GM18519 (cell line): ENCODE data around the gene NEU2.
"Not testable (repeated sequence)": the region's sequence is repeated elsewhere in the genome, so short reads cannot be mapped to it uniquely, and the experiment has no call there.

Experiments
- ATAC-seq: cut with Tn5 transposase; IDR thresholded peaks from one replicate; pipeline ENCODE4 v1.9.1; 2021; ENCODE audit warnings: mild to moderate bottlenecking, moderate library complexity; ENCODE audit not compliant: unreplicated experiment, low FRiP score

Gene NEU2

DNA sequence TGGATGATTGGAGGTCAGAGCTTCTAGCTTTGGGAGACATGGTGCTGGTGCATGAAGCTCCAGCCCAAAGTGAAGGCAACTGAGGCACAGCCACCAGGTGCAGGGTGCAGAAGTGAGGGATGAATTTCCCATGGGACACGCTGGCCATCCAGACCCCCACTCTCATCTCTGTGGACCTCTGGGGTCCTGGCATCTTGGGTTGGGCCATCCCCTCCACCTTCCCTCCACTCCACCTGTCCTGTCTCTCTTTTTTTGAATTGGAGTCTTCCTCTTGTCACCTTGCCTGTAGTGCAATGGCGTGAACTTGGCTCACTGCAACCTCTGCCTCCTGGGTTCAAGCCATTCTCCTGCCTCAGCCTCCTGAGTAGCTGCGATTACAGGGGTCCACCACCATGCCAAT lies 22.8 kb upstream of the NEU2 start:
- no peak for ATAC-seq

DNA sequence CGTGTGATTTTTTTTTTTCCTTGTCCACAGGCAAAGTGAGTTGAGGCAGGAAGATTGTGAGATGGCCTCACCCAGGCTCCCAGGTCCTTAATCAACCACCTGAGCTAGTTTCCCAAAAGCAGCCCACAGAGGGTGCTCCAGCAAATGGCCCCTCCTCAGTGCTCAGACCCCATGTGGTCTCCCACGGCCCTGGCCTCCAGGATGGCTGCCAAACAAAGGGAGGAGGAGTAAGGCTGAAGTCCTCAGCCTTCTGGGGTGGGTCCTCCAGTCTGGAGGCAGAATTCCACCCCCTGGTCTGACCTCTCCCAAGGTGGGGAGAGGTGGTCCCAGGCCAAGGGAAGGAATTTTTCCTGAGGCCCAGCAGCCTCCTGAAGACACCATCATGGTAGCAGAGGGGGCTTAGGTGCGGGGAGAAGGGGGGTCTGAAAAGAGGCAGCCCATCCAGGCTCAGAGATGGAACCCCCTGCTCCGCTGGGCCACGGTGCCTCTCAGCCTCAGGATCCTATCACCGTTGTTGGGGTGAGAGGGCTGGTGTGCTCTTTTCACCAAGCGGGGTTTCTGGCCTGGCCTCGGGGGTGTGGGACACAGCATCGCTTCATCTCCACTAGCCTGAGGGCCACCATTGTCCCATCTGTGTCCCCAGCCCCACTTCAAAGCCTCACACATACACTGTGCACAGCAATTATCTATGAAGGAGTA lies 21.8 kb upstream of the NEU2 start:
- no peak for ATAC-seq

- ATAC-seq: no peak
These were observed 21.2 kb upstream of the NEU2 start for GRCh38 chr2:233011268-233011650.

DNA sequence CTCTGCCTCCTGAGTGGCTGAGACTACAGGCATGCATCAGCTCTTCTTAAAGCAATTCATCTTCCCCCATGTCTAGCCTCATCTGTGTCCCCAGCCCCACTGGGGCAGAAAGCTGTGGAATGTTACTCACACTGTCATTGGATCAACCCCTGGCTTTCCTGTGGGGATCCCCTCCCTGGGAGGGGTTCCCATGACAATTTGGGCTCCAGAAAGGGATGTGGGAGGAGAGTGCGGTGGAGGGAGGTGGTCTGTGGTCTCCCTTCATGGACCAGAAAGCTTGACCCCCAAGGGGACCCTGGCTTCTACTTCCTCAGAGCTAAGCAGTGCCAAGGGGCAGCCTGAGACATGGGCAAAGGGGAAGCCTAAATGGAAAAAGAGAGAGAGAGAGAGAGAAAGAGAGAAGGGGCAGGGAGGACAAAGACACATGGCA lies 20.8 kb upstream of the NEU2 start:
- no peak for ATAC-seq

DNA sequence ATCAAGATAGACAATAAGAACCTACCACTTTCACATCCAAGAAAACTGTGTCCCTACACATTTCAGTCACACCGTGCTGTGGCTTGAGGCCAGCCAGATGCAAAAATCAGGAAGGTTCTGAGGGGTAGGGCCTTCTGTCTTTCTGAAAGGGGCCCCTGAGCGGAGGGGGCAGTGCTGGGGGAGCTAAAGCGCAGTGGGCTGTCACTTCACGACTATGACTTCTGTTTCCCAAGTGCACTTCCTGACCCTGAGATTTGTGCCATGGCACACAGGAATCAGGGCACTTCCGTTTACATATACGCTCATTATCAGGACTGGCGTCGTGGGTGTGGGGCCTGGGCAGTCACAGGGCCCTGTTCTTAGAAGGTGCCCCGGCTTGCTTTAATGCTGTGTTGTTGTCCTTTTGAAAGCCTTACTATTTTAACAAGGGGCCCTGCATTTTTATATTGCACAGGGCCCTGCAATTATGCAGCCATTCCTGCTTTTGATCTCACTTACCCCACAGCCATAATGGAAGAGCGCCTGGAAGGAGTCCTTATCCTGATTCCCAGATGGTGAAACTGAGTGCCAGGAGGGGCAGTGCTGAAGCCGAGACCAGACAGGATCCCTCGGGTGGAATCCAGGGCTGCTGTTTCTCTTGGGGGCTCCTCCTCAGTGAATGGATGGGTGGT lies 20.0 kb upstream of the NEU2 start:
- ATAC-seq: no peak

GRCh38 chr2:233013027-233013461 lies 19.4 kb upstream of the NEU2 start, which contains the start of gene NGEF:
TSS of gene NGEF (minus strand) at chr2:233013256. CDS start at chr2:232974890, 38,366 bp downstream.
- no peak for ATAC-seq

DNA sequence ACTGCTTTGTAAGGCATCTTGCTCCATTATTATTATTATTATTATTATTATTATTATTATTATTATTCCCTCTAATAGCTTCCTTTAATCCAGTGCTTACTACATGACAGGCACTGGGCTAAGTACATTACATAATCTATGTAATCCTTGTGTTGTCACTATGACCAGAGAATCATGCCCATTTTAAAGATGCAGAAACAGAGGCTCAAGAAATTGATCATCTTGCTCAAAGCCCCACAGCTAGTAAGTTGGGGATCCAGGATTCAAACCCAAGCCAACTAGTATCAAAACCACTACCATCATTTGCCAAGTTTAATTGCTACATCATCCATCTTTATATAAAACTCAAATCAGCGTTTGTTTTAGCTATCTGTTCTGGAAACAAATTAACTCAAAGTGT lies 18.8 kb upstream of the NEU2 start:
- ATAC-seq: no peak

GRCh38 chr2:233015019-233015645 lies 17.3 kb upstream of the NEU2 start:
- no peak for ATAC-seq

DNA sequence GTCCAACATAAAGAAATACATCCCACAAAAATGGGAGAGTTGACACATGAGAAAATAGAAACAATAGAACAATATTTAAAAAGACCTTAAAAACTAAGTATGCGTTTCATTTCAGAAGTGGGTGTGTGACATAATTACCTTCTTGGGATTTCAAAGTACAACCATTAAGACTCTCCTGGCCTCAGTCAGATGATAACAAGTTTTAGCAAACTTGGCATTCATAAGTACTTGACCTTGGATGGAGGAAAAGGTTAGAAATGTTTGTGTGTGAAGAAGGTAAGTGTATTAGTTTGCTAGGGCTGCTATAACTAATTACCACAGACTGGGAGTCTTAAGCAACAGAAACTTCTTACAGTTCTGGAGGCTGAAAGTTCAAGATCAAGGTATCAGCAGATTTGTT lies 14.5 kb upstream of the NEU2 start:
- ATAC-seq: no peak

DNA sequence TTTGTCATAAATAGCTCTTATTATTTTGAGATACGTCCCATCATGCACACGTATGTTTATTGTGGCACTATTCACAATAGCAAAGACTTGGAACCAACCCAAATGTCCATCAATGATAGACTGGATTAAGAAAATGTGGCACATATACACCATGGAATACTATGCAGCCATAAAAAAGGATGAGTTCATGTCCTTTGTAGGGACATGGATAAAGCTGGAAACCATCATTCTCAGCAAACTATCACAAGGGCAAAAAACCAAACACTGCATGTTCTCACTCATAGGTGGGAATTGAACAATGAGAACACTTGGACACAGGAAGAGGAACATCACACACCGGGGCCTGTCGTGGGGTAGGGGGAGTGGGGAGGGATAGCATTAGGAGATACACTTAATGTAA lies 12.9 kb upstream of the NEU2 start:
- ATAC-seq: not testable (repeated sequence)

- no peak for ATAC-seq
These were observed 12.0 kb upstream of the NEU2 start for GRCh38 chr2:233020454-233020853.

DNA sequence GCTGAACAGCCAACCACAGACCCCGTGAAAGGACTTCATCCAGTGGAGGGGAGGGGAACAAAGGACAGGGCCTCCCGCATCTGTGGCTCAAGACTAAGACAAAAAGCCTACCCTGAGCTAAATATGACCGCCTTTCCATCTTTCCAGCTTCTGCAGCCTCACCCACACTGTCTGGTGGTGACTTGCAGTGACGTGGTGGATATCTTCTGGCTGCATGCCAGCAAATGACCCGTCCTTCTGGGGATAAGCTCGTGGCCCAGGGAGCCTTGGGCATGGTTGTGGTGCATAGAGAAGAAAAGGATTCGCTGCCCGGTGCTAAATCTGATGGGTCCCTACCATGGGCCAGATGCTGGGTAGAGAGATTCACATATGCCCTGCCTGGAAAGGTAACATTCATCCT lies 10.7 kb upstream of the NEU2 start:
- ATAC-seq: no peak

GRCh38 chr2:233022561-233022960 lies 9.9 kb upstream of the NEU2 start:
- no peak for ATAC-seq

- ATAC-seq: no peak
These were observed 9.3 kb upstream of the NEU2 start for GRCh38 chr2:233023007-233023760.

DNA sequence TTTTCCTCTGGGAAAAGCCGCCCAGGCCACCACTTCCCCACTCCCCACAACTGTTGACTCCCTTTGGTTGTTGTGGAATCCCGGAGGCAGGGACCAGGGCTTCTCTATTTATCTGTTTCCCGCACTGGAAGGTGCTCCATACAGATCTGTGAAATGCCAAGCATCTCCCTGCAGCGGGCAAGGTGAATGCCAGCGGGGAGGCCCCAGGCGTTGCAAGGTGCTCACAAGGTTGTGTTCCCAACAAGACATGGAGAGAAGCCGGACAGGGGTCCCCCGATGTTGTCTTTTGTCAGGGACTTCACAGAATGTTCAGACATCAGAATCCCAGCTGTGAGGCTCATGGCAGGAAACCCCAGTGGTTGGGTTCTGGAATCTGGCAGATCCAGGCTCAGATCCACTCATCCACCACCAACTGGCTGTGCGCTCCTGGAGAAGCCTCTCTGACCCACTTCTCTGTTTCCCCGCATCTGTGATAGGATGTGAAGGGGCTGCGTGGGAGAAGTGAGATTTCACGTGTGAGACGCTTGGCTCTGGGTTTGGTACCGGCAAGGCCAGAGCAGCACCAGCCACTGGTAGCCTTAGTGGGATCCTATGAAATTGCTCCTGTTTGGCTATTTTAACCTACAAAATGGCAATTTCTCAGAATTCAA lies 8.6 kb upstream of the NEU2 start:
- no peak for ATAC-seq

GRCh38 chr2:233025706-233026105 lies 6.8 kb upstream of the NEU2 start:
- ATAC-seq: no peak

DNA sequence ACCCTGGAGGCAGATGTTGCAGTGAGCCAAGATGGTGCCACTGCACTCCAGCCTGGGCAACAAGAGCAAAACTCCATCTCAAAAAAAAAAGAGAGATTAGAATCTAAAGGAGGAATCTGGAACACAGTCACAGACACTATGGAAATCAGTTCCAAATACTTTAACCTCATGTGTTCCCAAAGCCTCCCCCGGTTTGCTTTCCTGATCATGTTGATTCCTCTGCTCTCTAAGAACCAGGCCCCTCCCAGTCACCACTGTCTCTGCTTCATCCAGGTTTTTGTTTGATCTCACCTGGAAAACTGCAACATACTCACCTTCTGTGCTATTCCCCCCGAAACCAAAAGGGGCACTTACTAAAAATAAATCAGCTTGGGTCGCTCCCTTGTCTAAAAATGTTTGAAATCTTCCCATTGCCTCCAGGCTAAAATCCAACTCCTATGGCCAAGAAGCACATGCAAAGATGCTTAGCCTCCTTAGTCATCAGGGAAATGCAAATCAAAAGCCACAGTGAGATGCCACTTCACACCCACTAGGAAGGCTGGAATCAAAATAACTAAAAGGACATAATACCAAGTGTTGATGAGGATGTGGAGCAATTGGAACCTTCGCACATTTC lies 6.2 kb upstream of the NEU2 start:
- ATAC-seq: no peak

DNA sequence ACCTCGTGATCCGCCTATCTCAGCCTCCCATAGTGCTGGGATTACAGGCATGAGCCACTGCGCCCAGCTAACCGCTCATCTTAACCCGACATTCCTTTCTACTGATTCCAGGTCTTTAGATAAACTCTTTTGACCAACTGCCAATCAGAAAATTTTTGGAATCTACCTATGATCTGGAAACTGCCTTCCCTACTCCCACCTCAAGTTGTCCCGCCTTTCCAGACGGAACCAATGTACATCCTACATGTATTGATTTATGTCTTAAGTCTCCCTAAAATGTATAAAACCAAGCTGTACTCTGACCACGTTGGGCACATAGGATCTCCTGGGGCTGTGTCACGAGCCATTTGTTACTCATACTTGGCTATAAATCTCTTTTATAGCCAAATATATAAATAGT lies 3.2 kb upstream of the NEU2 start:
- ATAC-seq: no peak

DNA sequence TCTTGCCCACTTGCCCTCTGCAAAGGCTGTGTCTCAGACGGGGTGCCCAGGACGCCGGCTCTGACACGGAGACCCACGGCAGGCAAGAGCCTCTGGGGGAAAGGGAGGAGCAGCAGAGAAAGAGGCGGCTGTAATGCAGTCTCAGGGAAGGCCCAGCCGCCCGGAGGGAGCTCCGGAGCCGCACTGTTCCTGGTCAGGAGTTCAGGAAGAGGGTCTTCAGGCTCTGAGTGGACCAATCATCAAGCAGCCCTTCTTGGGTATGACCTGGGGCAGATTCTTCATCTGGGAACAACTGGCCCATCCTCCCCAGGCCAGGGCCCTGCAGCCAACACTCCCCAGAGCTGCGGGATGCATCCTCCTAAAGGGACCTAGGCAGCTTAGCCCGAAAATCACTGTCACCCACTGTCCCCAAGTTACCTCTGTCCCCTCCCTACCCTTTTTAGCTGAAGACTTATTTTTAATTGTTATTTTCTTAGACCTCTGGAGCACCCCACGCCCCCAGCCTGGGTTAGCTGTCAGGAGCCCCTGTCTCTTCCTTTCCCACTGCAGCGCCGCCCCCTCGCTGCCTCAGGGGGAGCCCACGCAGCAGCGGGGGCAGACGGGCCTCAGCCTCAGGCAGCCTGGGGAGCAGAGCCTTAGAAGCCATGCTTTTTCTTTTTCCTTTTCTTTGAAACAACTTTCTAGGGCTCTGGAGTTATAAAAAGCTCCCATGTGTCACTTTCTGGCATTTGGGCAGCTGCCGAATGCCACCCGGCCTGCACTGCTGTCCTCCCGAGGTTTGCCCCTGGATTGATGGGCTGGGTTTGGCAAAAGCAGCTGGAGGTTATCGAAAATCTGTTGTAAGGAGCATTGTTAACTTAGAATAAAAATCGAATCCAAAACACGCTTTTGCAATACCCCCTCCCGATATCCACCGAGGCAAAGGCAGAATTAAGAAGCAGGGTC lies 644 bp upstream of the NEU2 start:
- no peak for ATAC-seq
